Vagina (tissue), 2 donors: ENCODE measurements around the gene TBL1XR1.

Experiments used
- CTCF ChIP-seq, 3 experiments: fragments of 450-650 bp in 2 of 3; fragments of 200-600 bp in 1 of 3; sonication (generic) in 1 of 3; IDR thresholded peaks; one replicate each; pipeline ENCODE4 v1.5.1; 2017 to 2019; ENCODE audit warnings: antibody characterized with exemption in 3 of 3, mild to moderate bottlenecking in 2 of 3, moderate library complexity in 2 of 3
- POLR2A ChIP-seq, 2 donors: fragments of 450-650 bp; IDR thresholded peaks; one replicate each; pipeline ENCODE4 v1.6.1; 2017; ENCODE audit warnings: antibody characterized with exemption in 2 of 2, mild to moderate bottlenecking in 2 of 2, moderate library complexity in 2 of 2

- TF ChIP-seq CTCF (IDR thresholded peaks at IDR 0.05) = no peak
- no peak for TF ChIP-seq POLR2A (IDR thresholded peaks at IDR 0.05)
These were observed 12.2 kb upstream of the TBL1XR1 start for GRCh38 chr3:177209509-177209908.
